HFFc6 (cell line): ENCODE data around the gene GLCCI1. TPM values are rescaled to one million over a fixed set of nuclear protein-coding genes. Genes with fewer than 3 reads are reported as not detected.

Experiments used
- DNase-seq: peaks from one replicate; pipeline ENCODE4 v3.0.0-alpha.2; 2018
- H3K27ac Mint-ChIP-seq: 2 replicates; pipeline ENCODE4 v1.8.0; 2020; ENCODE audit warnings: mild to moderate bottlenecking, mixed read lengths
- H3K27me3 Mint-ChIP-seq: 2 replicates; pipeline ENCODE4 v1.8.0; 2021; ENCODE audit warnings: mild to moderate bottlenecking, moderate library complexity, mixed read lengths; ENCODE audit not compliant: insufficient read depth
- H3K36me3 Mint-ChIP-seq: 2 replicates; pipeline ENCODE4 v1.8.0; 2021; ENCODE audit warnings: low read depth, mixed read lengths
- H3K4me1 Mint-ChIP-seq: 2 replicates; pipeline ENCODE4 v1.8.0; 2020; ENCODE audit warnings: low read depth, mixed read lengths
- H3K4me3 Mint-ChIP-seq: 2 replicates; pipeline ENCODE4 v1.8.0; 2020; ENCODE audit warnings: mild to moderate bottlenecking, moderate library complexity, mixed read lengths
- H3K9me3 Mint-ChIP-seq: 2 replicates; pipeline ENCODE4 v1.8.0; 2020; ENCODE audit warnings: mild to moderate bottlenecking, mixed read lengths
- total RNA-seq, 6 experiments: library from RNA; stranded (reverse); fragmentation: NEBNext Ultra II Directional; extraction: Animal tissue kit (Norgen Biotek cat#: 25700); gene quantifications; 2 replicates in 1 of 6; 3 replicates in 5 of 6; pipeline ENCODE4 v1.2.3, GENCODE V29; 2021
- TF ChIP-seq, protein P1 (sequence below): fragments of 200-600 bp; sonication (generic); IDR thresholded peaks from 2 replicates; pipeline ENCODE4 v1.5.0; 2021; ENCODE audit warnings: antibody characterized with exemption, mild to moderate bottlenecking

GLCCI1 gene
- total RNA-seq, 6 experiments from 2014 or later, result 15.0 to 17.7 (median 16.2) TPM

GRCh38 chr7:7978860-7979259 is 10.3 kb downstream of the GLCCI1 start:
- H3K4me1 Mint-ChIP-seq, result peaks cover 49% of the 10 kb centered on the region
- DNase-seq, result no peak
- TF ChIP-seq, protein P1, sequence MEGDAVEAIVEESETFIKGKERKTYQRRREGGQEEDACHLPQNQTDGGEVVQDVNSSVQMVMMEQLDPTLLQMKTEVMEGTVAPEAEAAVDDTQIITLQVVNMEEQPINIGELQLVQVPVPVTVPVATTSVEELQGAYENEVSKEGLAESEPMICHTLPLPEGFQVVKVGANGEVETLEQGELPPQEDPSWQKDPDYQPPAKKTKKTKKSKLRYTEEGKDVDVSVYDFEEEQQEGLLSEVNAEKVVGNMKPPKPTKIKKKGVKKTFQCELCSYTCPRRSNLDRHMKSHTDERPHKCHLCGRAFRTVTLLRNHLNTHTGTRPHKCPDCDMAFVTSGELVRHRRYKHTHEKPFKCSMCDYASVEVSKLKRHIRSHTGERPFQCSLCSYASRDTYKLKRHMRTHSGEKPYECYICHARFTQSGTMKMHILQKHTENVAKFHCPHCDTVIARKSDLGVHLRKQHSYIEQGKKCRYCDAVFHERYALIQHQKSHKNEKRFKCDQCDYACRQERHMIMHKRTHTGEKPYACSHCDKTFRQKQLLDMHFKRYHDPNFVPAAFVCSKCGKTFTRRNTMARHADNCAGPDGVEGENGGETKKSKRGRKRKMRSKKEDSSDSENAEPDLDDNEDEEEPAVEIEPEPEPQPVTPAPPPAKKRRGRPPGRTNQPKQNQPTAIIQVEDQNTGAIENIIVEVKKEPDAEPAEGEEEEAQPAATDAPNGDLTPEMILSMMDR, result no peak
- no peak overlapping the region for H3K4me3 Mint-ChIP-seq
- no peaks in the 10 kb centered on the region for H3K9me3 Mint-ChIP-seq
- H3K27ac Mint-ChIP-seq, result no peak overlapping the region
- no peaks in the 10 kb centered on the region; the same call in 1 of the 2 replicates for H3K27me3 Mint-ChIP-seq
- H3K36me3 Mint-ChIP-seq, result peaks cover 7% of the 10 kb centered on the region; the same call in 1 of the 2 replicates

DNA sequence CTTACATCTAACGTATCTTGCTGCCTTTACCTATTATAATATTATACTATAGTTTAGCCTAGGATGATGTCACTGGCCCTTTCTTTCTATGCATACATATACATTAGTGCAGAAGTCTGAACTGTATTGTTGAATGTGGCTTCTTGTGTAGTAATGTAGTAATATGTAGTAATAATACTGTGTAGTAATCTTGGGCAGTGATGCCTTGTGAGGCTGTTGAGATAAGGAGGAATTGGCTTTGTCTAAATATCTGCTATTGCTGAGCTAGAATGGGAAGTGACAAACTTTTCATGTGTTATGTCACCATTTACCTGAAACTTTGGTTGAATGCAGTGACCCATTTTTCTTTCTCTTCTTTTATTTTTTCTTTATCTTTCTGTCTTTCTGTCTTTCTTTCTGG is 11.0 kb downstream of the GLCCI1 start:
- Mint-ChIP-seq H3K9me3 (no peaks in the 10 kb centered on the region), H3K27me3 (no peaks in the 10 kb centered on the region; the same call in 1 of the 2 replicates), H3K4me1 (peaks cover 42% of the 10 kb centered on the region), H3K4me3 (no peak overlapping the region), H3K36me3 (peaks cover 7% of the 10 kb centered on the region; the same call in 1 of the 2 replicates), H3K27ac (no peak overlapping the region)
- TF ChIP-seq, protein P1, result no peak
- no peak for DNase-seq

DNA sequence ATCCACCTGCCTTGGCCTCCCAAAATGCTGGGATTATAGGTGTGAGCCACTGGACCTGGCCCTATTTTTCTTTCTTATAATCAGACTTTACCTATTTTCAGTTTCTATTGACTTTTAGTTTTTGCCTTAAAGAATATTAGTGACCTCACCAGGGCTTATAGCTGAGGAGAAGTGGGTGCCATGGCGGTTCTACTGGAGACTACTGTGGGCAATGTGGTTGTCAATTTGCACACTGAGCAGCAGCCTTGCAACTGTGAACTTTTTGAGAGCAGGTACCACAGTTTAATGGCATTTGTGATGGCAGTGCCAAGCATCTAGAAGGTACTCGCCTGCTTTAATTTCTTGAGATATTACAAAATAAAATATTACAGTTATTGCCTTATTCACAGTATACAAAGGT is 11.5 kb downstream of the GLCCI1 start:
- H3K27me3 Mint-ChIP-seq, result peaks cover 2% of the 10 kb centered on the region
- H3K4me1 Mint-ChIP-seq, result peaks cover 40% of the 10 kb centered on the region
- H3K36me3 Mint-ChIP-seq, result peaks cover 7% of the 10 kb centered on the region; the same call in 1 of the 2 replicates
- no peak overlapping the region for H3K27ac Mint-ChIP-seq
- DNase-seq, result no peak
- H3K9me3 Mint-ChIP-seq, result no peaks in the 10 kb centered on the region
- no peak overlapping the region for H3K4me3 Mint-ChIP-seq
- TF ChIP-seq, protein P1, result no peak

DNA sequence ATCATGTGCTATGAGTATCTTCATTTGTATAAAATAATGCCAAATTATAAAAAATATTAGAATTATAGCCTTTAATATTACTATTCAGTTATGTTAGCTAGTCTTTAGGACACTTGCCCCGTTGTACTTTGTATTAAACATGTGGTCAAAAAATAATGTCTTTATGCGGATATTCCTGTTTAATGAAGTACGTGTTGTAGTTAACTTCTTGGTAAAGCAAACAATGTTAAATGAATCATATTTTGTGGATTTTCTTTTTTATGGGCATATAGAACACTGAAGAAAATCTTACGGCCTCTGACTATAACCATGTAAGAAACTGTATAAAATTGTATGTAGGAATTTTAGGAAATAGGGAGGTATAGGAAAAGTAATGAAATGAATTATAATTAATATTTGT is 14.3 kb downstream of the GLCCI1 start:
- no peak overlapping the region for H3K27ac Mint-ChIP-seq
- H3K4me3 Mint-ChIP-seq, result no peak overlapping the region
- TF ChIP-seq, protein P1, result no peak
- H3K36me3 Mint-ChIP-seq, result peaks cover 7% of the 10 kb centered on the region; the same call in 1 of the 2 replicates
- no peak for DNase-seq
- peaks cover 2% of the 10 kb centered on the region; the same call in 1 of the 2 replicates for H3K27me3 Mint-ChIP-seq
- H3K4me1 Mint-ChIP-seq, result peaks cover 25% of the 10 kb centered on the region
- H3K9me3 Mint-ChIP-seq, result no peaks in the 10 kb centered on the region

DNA sequence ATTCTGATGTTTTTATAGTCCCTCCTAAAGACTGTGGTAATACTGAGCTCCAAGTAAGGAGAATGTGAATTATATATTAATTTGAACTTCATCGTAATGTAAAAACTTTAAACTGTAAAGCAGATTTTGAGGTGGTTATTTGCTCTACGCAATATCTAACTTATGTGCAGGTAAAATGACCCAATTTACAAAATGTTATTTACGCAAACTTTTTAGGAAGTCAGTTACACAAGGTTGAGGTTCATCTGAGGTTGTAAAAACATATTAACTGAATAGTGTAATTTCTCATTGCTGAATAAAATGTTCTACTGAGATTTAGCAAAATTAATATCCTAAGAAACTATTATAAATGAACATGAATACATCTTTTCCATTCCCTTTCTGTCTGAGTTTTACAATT is 15.8 kb downstream of the GLCCI1 start:
- peaks cover 28% of the 10 kb centered on the region for H3K4me1 Mint-ChIP-seq
- H3K9me3 Mint-ChIP-seq, result no peaks in the 10 kb centered on the region
- no peak for DNase-seq
- H3K4me3 Mint-ChIP-seq, result no peak overlapping the region
- H3K36me3 Mint-ChIP-seq, result peaks cover 7% of the 10 kb centered on the region; the same call in 1 of the 2 replicates
- H3K27ac Mint-ChIP-seq, result no peak overlapping the region
- TF ChIP-seq, protein P1, result no peak
- H3K27me3 Mint-ChIP-seq, result peaks cover 2% of the 10 kb centered on the region; the same call in 1 of the 2 replicates
